Osteocyte (in vitro differentiated cells): Measurements from ENCODE around the gene CLMN. TPM values are rescaled to one million over a fixed set of nuclear protein-coding genes. Genes with fewer than 3 reads are reported as not detected.

ENCODE experiments used
- DNase-seq: peaks from one replicate; pipeline ENCODE4 v3.0.0; 2021; ENCODE audit warnings: mixed read lengths; ENCODE audit not compliant: unreplicated experiment; ENCODE audit errors: extremely low spot score
- H3K27ac Mint-ChIP-seq: one replicate; pipeline ENCODE4 v1.8.0; 2021; ENCODE audit warnings: mild to moderate bottlenecking, mixed read lengths; ENCODE audit not compliant: unreplicated experiment
- H3K27me3 Mint-ChIP-seq: one replicate; pipeline ENCODE4 v1.8.0; 2021; ENCODE audit warnings: mixed read lengths; ENCODE audit not compliant: unreplicated experiment
- H3K36me3 Mint-ChIP-seq: one replicate; pipeline ENCODE4 v1.8.0; 2021; ENCODE audit warnings: mixed read lengths; ENCODE audit not compliant: unreplicated experiment
- H3K4me1 Mint-ChIP-seq: one replicate; pipeline ENCODE4 v1.8.0; 2021; ENCODE audit warnings: mixed read lengths; ENCODE audit not compliant: unreplicated experiment
- H3K4me3 Mint-ChIP-seq: one replicate; pipeline ENCODE4 v1.8.0; 2021; ENCODE audit warnings: mild to moderate bottlenecking, moderate library complexity, mixed read lengths; ENCODE audit not compliant: unreplicated experiment
- H3K9me3 Mint-ChIP-seq: one replicate; pipeline ENCODE4 v1.8.0; 2021; ENCODE audit warnings: mixed read lengths; ENCODE audit not compliant: unreplicated experiment
- CTCF ChIP-seq: fragments of 200-600 bp; sonication (generic); IDR thresholded peaks from 2 replicates; pipeline ENCODE4 v1.5.0; 2021; ENCODE audit warnings: antibody characterized with exemption, mild to moderate bottlenecking, moderate library complexity
- total RNA-seq: library from RNA; stranded (reverse); gene quantifications from 2 replicates; pipeline ENCODE4 v1.2.1, GENCODE V29; 2021

The CLMN gene
- total RNA-seq, 1 donor from 2014 or later: 5.4 TPM

- Mint-ChIP-seq H3K27me3 (no peaks in the 10 kb centered on the region), H3K4me1 (peaks cover 40% of the 10 kb centered on the region), H3K27ac (no peak overlapping the region), H3K36me3 (no peaks in the 10 kb centered on the region), H3K4me3 (no peak overlapping the region), H3K9me3 (no peaks in the 10 kb centered on the region)
- no peak for TF ChIP-seq CTCF
- no peak for DNase-seq
These were observed 82.4 kb downstream of the CLMN start for GRCh38 chr14:95237121-95237957.

GRCh38 chr14:95236221-95236620, 83.5 kb downstream of the CLMN start:
- Mint-ChIP-seq H3K4me3 (no peak overlapping the region), H3K27ac (no peak overlapping the region), H3K4me1 (peaks cover 42% of the 10 kb centered on the region), H3K27me3 (no peaks in the 10 kb centered on the region), H3K36me3 (no peaks in the 10 kb centered on the region), H3K9me3 (no peaks in the 10 kb centered on the region)
- no peak for TF ChIP-seq CTCF
- DNase-seq: no peak

GRCh38 chr14:95235767-95236166, 83.9 kb downstream of the CLMN start:
- no peak for TF ChIP-seq CTCF
- H3K4me3 Mint-ChIP-seq: no peak overlapping the region
- no peaks in the 10 kb centered on the region for H3K27me3 Mint-ChIP-seq
- H3K36me3 Mint-ChIP-seq: no peaks in the 10 kb centered on the region
- H3K9me3 Mint-ChIP-seq: no peaks in the 10 kb centered on the region
- H3K27ac Mint-ChIP-seq: no peak overlapping the region
- DNase-seq: no peak
- H3K4me1 Mint-ChIP-seq: peaks cover 40% of the 10 kb centered on the region

GRCh38 chr14:95235351-95235750, 84.4 kb downstream of the CLMN start:
- Mint-ChIP-seq H3K4me1 (peaks cover 42% of the 10 kb centered on the region), H3K9me3 (no peaks in the 10 kb centered on the region), H3K4me3 (no peak overlapping the region), H3K27me3 (no peaks in the 10 kb centered on the region), H3K27ac (no peak overlapping the region), H3K36me3 (no peaks in the 10 kb centered on the region)
- no peak for DNase-seq
- TF ChIP-seq CTCF: no peak

GRCh38 chr14:95234426-95234825, 85.3 kb downstream of the CLMN start:
- Mint-ChIP-seq H3K36me3 (no peaks in the 10 kb centered on the region), H3K27ac (no peak overlapping the region), H3K9me3 (no peaks in the 10 kb centered on the region), H3K4me1 (peaks cover 48% of the 10 kb centered on the region), H3K27me3 (no peaks in the 10 kb centered on the region), H3K4me3 (no peak overlapping the region)
- no peak for TF ChIP-seq CTCF
- DNase-seq: no peak
